BJ (cell line): Measurements from ENCODE around the gene NKAIN2. TPM values are rescaled to one million over a fixed set of nuclear protein-coding genes. Genes with fewer than 3 reads are reported as not detected.
"Not testable (repeated sequence)": the region's sequence is repeated elsewhere in the genome, so short reads cannot be mapped to it uniquely, and the experiment has no call there.

Experiments
- CTCF ChIA-PET: fragments of 350-600 bp; formaldehyde crosslinking; extraction: SDS; loops from one replicate; lab custom pipeline; 2021; ENCODE audit warnings: antibody characterized with exemption, inconsistent platforms; lab: Yijun Ruan, JAX
- POLR2A ChIA-PET: fragments of 300-600 bp; sonication (Branson Sonifier 250); formaldehyde crosslinking; extraction: SDS; loops from one replicate; lab custom pipeline; 2021; ENCODE audit warnings: antibody characterized with exemption; lab: Charles Lee
- DNase-seq: peaks from one replicate; pipeline ENCODE4 v3.0.0-alpha.2; 2011; ENCODE audit warnings: low read depth
- H3K27me3 ChIP-seq: 2 replicates; pipeline ENCODE4 v1.6.0; 2011; ENCODE audit warnings: low read length; ENCODE audit not compliant: control insufficient read depth, insufficient read depth
- H3K36me3 ChIP-seq: 2 replicates; pipeline ENCODE4 v1.5.1; 2011; ENCODE audit warnings: low read length; ENCODE audit not compliant: control insufficient read depth, insufficient read depth
- H3K4me3 ChIP-seq: 2 replicates; pipeline ENCODE4 v1.5.1; 2011; ENCODE audit warnings: low read depth, mild to moderate bottlenecking, control low read depth, low read length
- polyA plus RNA-seq: library from polyadenylated mRNA; depleted of rRNA; stranded (reverse); fragments of >200 nt; gene quantifications from 2 replicates; pipeline ENCODE4 v1.2.3, GENCODE V29; 2011
- TF ChIP-seq, protein P1 (sequence below): IDR thresholded peaks from 2 replicates; pipeline ENCODE4 v1.5.1; 2011; ENCODE audit warnings: low read depth, mild to moderate bottlenecking, control low read depth, inconsistent platforms, low read length, moderate library complexity; ENCODE audit not compliant: insufficient read depth

NKAIN2 gene
- polyA plus RNA-seq, 1 experiment, result not detected

DNA sequence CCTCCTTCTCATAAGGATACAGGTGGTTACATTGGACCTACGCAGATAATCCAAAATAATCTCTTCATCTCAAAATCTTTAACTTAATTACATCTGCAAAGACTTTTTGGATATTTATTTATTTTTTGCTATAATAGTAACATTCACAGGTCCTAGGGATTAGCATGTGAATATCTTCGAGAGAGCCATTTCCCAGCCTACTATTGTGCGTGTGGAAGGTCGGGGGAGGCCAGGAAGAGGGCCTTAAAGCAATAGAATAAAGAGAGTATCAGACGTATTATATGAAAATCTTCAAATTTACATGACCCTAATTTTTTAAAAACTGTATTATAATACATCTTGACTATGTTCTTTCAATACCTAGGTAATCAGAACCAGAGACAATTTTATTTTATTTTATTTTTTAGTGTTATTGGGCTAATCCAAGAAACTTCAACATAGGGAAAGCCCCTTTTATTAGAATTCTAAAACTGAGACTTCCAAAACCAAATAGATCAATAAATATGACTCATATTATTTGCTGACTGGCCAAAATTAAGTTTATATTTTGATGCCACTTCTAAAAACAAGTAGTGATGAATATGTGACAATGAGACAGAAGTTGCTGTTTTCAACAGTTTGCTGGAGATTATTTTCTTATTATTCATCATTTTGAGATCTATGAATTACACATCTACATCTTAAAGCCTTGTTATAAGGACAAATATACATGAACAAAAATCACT lies 536.1 kb downstream of the NKAIN2 start:
- H3K4me3 ChIP-seq, result no peak overlapping the region

DNA sequence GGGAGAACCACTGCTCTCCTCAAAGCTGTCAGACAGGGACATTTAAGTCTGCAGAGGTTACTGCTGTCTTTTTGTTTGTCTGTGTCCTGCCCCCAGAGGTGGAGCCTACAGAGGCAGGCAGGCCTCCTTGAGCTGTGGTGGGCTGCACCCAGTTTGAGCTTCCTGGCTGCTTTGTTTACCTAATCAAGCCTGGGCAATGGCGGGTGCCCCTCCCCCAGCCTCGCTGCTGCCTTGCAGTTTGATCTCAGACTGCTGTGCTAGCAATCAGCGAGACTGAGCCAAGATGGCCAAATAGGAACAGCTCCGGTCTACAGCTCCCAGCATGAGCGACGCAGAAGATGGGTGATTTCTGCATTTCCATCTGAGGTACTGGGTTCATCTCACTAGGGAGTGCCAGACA lies 544.7 kb downstream of the NKAIN2 start:
- POLR2A ChIA-PET, CTCF ChIA-PET, H3K27me3 ChIP-seq: not testable (repeated sequence)

More for the DNA sequence above, 536.1 kb downstream of the NKAIN2 start:
- CTCF ChIA-PET, result no interaction called here
- POLR2A ChIA-PET, result no interaction called here
- no peaks in the 10 kb centered on the region for H3K27me3 ChIP-seq
- H3K36me3 ChIP-seq, result no peaks in the 10 kb centered on the region
- DNase-seq, result no peak
- TF ChIP-seq, protein P1, sequence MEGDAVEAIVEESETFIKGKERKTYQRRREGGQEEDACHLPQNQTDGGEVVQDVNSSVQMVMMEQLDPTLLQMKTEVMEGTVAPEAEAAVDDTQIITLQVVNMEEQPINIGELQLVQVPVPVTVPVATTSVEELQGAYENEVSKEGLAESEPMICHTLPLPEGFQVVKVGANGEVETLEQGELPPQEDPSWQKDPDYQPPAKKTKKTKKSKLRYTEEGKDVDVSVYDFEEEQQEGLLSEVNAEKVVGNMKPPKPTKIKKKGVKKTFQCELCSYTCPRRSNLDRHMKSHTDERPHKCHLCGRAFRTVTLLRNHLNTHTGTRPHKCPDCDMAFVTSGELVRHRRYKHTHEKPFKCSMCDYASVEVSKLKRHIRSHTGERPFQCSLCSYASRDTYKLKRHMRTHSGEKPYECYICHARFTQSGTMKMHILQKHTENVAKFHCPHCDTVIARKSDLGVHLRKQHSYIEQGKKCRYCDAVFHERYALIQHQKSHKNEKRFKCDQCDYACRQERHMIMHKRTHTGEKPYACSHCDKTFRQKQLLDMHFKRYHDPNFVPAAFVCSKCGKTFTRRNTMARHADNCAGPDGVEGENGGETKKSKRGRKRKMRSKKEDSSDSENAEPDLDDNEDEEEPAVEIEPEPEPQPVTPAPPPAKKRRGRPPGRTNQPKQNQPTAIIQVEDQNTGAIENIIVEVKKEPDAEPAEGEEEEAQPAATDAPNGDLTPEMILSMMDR, result no peak

GRCh38 chr6:124355146-124355545 lies 551.5 kb downstream of the NKAIN2 start:
- ChIA-PET POLR2A (no interaction called here), CTCF (no interaction called here)
- Histone ChIP-seq H3K27me3 (no peaks in the 10 kb centered on the region), H3K36me3 (no peaks in the 10 kb centered on the region), H3K4me3 (no peak overlapping the region)
- DNase-seq, result no peak
- TF ChIP-seq, protein P1, result no peak

More for the DNA sequence above, 544.7 kb downstream of the NKAIN2 start:
- not testable (repeated sequence) for H3K4me3 ChIP-seq, DNase-seq, H3K36me3 ChIP-seq

DNA sequence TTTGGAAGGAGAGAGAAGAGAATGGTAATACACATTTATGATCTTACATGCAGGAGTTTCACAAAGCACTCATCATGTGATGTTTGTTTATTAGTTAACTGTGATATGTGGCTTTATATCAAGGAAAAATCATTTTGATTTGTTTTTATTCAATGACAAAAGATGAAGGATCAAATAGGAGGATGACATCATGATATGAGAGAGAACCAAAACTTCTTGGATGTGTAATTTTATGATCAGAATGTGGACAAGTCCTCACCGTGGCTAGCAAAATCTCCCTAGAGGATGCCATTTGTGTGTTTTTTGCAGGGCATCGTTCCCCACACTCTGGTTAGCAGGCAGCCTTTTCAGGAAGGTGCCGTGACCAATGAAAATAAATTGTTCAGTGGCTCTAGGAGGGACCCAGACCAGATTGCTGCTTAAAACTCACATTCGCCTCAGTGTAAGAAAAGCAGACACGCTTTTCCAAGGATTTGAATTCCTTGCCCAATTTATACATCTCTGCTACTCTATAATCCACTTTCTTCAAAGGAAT lies 552.7 kb downstream of the NKAIN2 start:
- H3K4me3 ChIP-seq, result no peak overlapping the region
- H3K27me3 ChIP-seq, result no peaks in the 10 kb centered on the region
- TF ChIP-seq, protein P1, result no peak
- no peak for DNase-seq
- no peaks in the 10 kb centered on the region for H3K36me3 ChIP-seq
- POLR2A ChIA-PET, result no interaction called here
- CTCF ChIA-PET, result no interaction called here

DNA sequence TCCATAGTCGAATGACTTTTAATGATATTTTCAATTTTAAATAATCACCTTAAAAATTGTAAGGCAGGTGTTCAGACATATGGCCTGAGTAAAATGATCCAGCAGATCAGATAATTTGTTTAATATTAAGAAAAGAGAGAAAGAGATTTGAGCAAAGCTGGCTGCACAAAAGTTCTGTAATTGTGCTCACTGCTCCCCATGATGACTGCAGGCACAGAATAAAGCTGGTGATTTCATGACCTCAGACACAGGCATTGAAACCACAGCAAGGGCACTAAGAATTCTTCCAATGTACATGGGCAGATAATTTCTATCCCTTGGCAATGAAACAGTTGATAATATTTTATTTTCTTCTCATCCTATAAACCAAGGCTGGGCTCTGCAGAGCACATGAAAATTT lies 553.1 kb downstream of the NKAIN2 start:
- ChIA-PET POLR2A (no interaction called here), CTCF (no interaction called here)
- DNase-seq, result no peak
- TF ChIP-seq, protein P1, result no peak
- H3K36me3 ChIP-seq, result no peaks in the 10 kb centered on the region
- H3K4me3 ChIP-seq, result no peak overlapping the region
- H3K27me3 ChIP-seq, result no peaks in the 10 kb centered on the region
